Daoy (cell line): Measurements from ENCODE around the gene FOXM1. TPM values are rescaled to one million over a fixed set of nuclear protein-coding genes. Genes with fewer than 3 reads are reported as not detected.

Experiments used
- DNase-seq: peaks from one replicate; pipeline ENCODE4 v3.0.0-alpha.2; 2015; ENCODE audit warnings: low read depth
- total RNA-seq: library from RNA; depleted of rRNA; stranded (reverse); fragments of >200 nt; shearing (Covaris generic); gene quantifications from 2 replicates; pipeline ENCODE4 v1.2.3, GENCODE V29; 2014

FOXM1 gene
- total RNA-seq, 1 experiment from 2014 or later, result 33.4 TPM

- no peak for DNase-seq
Observed at GRCh38 chr12:2842948-2843347, 34.0 kb downstream of the FOXM1 start.

- DNase-seq, result no peak
Observed at GRCh38 chr12:2841056-2841650, 35.8 kb downstream of the FOXM1 start.

- DNase-seq, result no peak
Observed at GRCh38 chr12:2836574-2836973, 40.4 kb downstream of the FOXM1 start.

- no peak for DNase-seq
Observed at GRCh38 chr12:2835691-2836403, 41.1 kb downstream of the FOXM1 start.

- DNase-seq, result no peak
Observed at GRCh38 chr12:2834581-2835491, 42.1 kb downstream of the FOXM1 start, which contains the start of gene NRIP2. Gene NRIP2 (minus strand): TSS chr12:2835035. CDS start chr12:2834983, 52 bp downstream.

GRCh38 chr12:2833810-2834209, 43.2 kb downstream of the FOXM1 start:
- no peak for DNase-seq

- no peak for DNase-seq
Observed at GRCh38 chr12:2833327-2833726, 43.6 kb downstream of the FOXM1 start.

GRCh38 chr12:2832550-2833127, 44.3 kb downstream of the FOXM1 start:
- DNase-seq, result no peak

GRCh38 chr12:2829275-2829674, 47.7 kb downstream of the FOXM1 start:
- DNase-seq, result no peak

GRCh38 chr12:2826721-2827515, 50.1 kb downstream of the FOXM1 start:
- DNase-seq, result no peak

GRCh38 chr12:2826036-2826435, 50.9 kb downstream of the FOXM1 start:
- DNase-seq, result no peak

GRCh38 chr12:2825132-2825531, 51.8 kb downstream of the FOXM1 start:
- no peak for DNase-seq

GRCh38 chr12:2824541-2824940, 52.4 kb downstream of the FOXM1 start:
- no peak for DNase-seq

- no peak for DNase-seq
Observed at GRCh38 chr12:2823483-2823882, 53.5 kb downstream of the FOXM1 start.

GRCh38 chr12:2820432-2820831, 56.5 kb downstream of the FOXM1 start:
- no peak for DNase-seq

- DNase-seq, result no peak
Observed at GRCh38 chr12:2819810-2820209, 57.2 kb downstream of the FOXM1 start.

GRCh38 chr12:2813214-2814185, 63.5 kb downstream of the FOXM1 start:
- peak; percentile 66 for DNase-seq

- DNase-seq, result peak; percentile 99
Observed at GRCh38 chr12:2812290-2813213, 64.4 kb downstream of the FOXM1 start, which contains the start of gene ITFG2. Gene ITFG2 (plus strand): TSS chr12:2812668. CDS start chr12:2812761, 93 bp downstream.

- no peak for DNase-seq
Observed at GRCh38 chr12:2811801-2812200, 65.2 kb downstream of the FOXM1 start.
